OCI-M2 (cell line): ENCODE data around the gene RPL32.
"Not testable (repeated sequence)": the region's sequence is repeated elsewhere in the genome, so short reads cannot be mapped to it uniquely, and the experiment has no call there.

Experiments
- DNase-seq: peaks from one replicate; lab custom pipeline; 2025; ENCODE audit not compliant: unreplicated experiment; lab: John Stamatoyannopoulos, UW

RPL32 gene

GRCh38 chr3:12868039-12869034, 27.0 kb upstream of the RPL32 start:
- DNase-seq: peak; percentile 64

- DNase-seq: no peak
Measured at GRCh38 chr3:12866836-12867235, 25.5 kb upstream of the RPL32 start.

GRCh38 chr3:12865271-12865670, 23.9 kb upstream of the RPL32 start:
- DNase-seq: no peak

GRCh38 chr3:12862387-12862786, 21.0 kb upstream of the RPL32 start:
- no peak for DNase-seq

- no peak for DNase-seq
Measured at GRCh38 chr3:12861611-12862010, 20.2 kb upstream of the RPL32 start.

- DNase-seq: no peak
Measured at GRCh38 chr3:12859840-12860239, 18.5 kb upstream of the RPL32 start.

GRCh38 chr3:12856626-12857025, 15.3 kb upstream of the RPL32 start:
- DNase-seq: no peak

GRCh38 chr3:12854565-12854964, 13.2 kb upstream of the RPL32 start:
- DNase-seq: no peak

GRCh38 chr3:12853847-12854246, 12.5 kb upstream of the RPL32 start:
- DNase-seq: not testable (repeated sequence)

GRCh38 chr3:12852201-12852600, 10.8 kb upstream of the RPL32 start:
- no peak for DNase-seq

- DNase-seq: no peak
Measured at GRCh38 chr3:12845811-12846210, 4.4 kb upstream of the RPL32 start.

GRCh38 chr3:12842469-12842868, 1.1 kb upstream of the RPL32 start:
- DNase-seq: no peak

- DNase-seq: no peak
Measured at GRCh38 chr3:12841970-12842328, 584 bp upstream of the RPL32 start.

GRCh38 chr3:12840591-12841148, 695 bp downstream of the RPL32 start:
- no peak for DNase-seq

- DNase-seq: not testable (repeated sequence)
Measured at GRCh38 chr3:12840148-12840547, 1.2 kb downstream of the RPL32 start.

GRCh38 chr3:12839156-12839946, 2.0 kb downstream of the RPL32 start:
- DNase-seq: no peak

- no peak for DNase-seq
Measured at GRCh38 chr3:12838179-12838965, 3.0 kb downstream of the RPL32 start.

- no peak for DNase-seq
Measured at GRCh38 chr3:12837295-12837986, 3.9 kb downstream of the RPL32 start.

- no peak for DNase-seq
Measured at GRCh38 chr3:12835052-12835665, 6.2 kb downstream of the RPL32 start.
